ENCODE measurements around the gene N4BP2. TPM values are rescaled to one million over a fixed set of nuclear protein-coding genes. Genes with fewer than 3 reads are reported as not detected.

Gene N4BP2
- total RNA-seq, 1 experiment from 2014 or later: 8.8 TPM

DNA sequence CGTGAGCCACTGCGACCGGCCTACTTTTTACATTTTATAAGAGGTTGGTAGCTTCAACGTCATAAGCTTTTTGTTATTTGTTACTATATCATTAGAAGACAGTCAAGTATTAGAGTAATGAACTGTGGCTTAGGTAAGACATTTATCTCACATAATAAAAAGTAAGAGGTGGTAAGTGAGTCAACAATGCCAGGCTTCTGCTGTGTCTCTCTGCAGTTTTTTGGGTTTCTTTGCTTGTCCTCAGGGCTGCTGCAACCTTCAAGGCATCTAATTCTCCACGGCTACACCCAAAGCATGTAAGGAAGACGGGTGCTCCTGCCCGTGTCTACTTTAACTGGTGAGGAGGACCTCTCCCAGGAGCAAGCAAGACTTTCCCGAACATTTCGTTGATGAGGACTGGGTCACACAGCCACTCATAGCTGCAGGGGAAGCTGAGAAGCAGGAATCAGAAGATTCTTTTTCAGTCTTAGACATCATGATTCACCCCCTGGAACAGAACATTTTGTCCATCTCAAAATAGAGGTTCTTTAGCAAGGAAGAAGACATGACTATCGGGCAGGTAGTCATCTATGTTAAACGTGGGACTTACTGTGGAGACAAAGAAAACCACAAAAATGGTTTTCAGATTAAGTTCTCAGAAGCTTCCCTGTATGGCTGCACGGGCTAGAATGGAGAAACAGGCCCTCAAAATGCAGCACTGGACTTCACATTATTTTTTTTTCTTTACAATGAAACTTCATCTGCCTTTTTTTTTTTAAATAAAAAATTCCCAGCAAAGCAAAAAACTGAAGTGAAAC lies 127.2 kb downstream of the N4BP2 start:
- Mint-ChIP-seq H3K9me3 (ENCODE audit: unreplicated experiment) (no peaks in the 10 kb centered on the region), H3K27me3 (ENCODE audit: insufficient read depth, unreplicated experiment) (no peaks in the 10 kb centered on the region), H3K4me3 (ENCODE audit: unreplicated experiment) (peak overlapping the region; percentile 24), H3K36me3 (ENCODE audit: insufficient read depth, unreplicated experiment) (peaks cover 7% of the 10 kb centered on the region), H3K27ac (ENCODE audit: low read depth, unreplicated experiment) (peak overlapping the region; percentile 81), H3K4me1 (ENCODE audit: insufficient read depth, unreplicated experiment) (peaks cover 17% of the 10 kb centered on the region)
- intact Hi-C loops (cut with micrococcal nuclease): loop anchor here (5.0 kb wide), 1 partner anchor 73 kb away; no protein-coding TSS in a partner anchor
- TF ChIP-seq, protein P1, sequence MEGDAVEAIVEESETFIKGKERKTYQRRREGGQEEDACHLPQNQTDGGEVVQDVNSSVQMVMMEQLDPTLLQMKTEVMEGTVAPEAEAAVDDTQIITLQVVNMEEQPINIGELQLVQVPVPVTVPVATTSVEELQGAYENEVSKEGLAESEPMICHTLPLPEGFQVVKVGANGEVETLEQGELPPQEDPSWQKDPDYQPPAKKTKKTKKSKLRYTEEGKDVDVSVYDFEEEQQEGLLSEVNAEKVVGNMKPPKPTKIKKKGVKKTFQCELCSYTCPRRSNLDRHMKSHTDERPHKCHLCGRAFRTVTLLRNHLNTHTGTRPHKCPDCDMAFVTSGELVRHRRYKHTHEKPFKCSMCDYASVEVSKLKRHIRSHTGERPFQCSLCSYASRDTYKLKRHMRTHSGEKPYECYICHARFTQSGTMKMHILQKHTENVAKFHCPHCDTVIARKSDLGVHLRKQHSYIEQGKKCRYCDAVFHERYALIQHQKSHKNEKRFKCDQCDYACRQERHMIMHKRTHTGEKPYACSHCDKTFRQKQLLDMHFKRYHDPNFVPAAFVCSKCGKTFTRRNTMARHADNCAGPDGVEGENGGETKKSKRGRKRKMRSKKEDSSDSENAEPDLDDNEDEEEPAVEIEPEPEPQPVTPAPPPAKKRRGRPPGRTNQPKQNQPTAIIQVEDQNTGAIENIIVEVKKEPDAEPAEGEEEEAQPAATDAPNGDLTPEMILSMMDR (IDR thresholded peaks at IDR 0.05; ENCODE audit: unreplicated experiment): no peak
- POLR2A ChIA-PET: interaction anchor here (0.6 to 4.3 kb wide), 15 partner anchors 12 to 133 kb away, joined by 3 to 27 read pairs (median 3); partner anchors contain the start of gene N4BP2
- peak; percentile 81 for DNase-seq (ENCODE audit: unreplicated experiment)
- CTCF ChIA-PET: interaction anchor here (0.6 to 1.4 kb wide), 5 partner anchors 39 to 996 kb away, joined by 3 to 5 read pairs (median 4); no protein-coding TSS in a partner anchor
- no TSS peak for BruUV-seq (replicated peaks)

DNA sequence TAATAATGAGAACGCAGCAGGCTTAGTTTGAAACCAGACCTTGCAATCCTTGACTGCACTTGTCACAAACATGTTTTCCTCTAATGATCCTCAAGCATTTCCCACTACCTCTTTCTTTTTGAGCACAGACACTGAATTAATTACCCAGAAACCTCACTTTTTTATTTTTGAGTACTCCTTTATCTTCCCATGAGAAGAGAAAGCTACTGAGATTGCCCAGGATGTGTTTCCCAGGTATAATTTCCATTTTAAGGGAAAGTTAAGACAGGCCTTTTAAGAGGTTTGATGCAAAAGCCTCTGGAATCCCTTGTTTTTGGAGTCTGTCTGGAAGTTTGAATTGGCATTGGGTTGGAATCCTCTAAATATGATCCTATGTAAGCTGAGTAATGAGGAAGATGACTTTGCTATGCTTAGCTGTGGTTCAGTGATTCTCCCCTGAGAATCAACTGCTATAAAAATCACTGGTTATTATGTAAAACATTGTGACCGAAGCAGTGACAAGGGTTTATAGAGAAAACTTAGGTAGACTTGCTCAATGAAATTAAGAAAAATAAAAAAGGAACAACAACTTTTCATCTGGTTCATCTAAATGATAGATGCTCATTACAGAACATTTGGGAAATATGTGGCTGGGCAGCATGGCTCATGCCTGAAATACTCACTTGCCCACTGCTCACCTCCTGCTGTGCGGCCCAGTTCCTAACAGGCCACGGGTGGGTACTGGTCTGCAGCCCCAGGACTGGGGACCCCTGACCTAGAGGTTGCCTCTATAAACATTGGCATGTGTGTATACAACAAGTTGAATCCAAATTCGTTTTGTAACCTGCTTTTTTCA lies 129.4 kb downstream of the N4BP2 start:
- ChIA-PET POLR2A (interaction anchor here (0.7 to 4.3 kb wide), 7 partner anchors 11 to 951 kb away, joined by 3 to 27 read pairs (median 5); no protein-coding TSS in a partner anchor), CTCF (interaction anchor here (0.8 to 1.2 kb wide), 2 partner anchors 124 to 131 kb away, joined by 3 to 5 read pairs; no protein-coding TSS in a partner anchor)
- intact Hi-C loops (cut with micrococcal nuclease): no loop called here
- no peak overlapping the region for H3K4me3 Mint-ChIP-seq (ENCODE audit: unreplicated experiment)
- H3K4me1 Mint-ChIP-seq (ENCODE audit: insufficient read depth, unreplicated experiment): peaks cover 17% of the 10 kb centered on the region
- no TSS peak for BruUV-seq (replicated peaks)
- DNase-seq (ENCODE audit: unreplicated experiment): peak; percentile 20
- H3K27ac Mint-ChIP-seq (ENCODE audit: low read depth, unreplicated experiment): peak overlapping the region; percentile 70
- peaks cover 7% of the 10 kb centered on the region for H3K36me3 Mint-ChIP-seq (ENCODE audit: insufficient read depth, unreplicated experiment)
- no peaks in the 10 kb centered on the region for H3K9me3 Mint-ChIP-seq (ENCODE audit: unreplicated experiment)
- no peaks in the 10 kb centered on the region for H3K27me3 Mint-ChIP-seq (ENCODE audit: insufficient read depth, unreplicated experiment)
- TF ChIP-seq, protein P1 (IDR thresholded peaks at IDR 0.05; ENCODE audit: unreplicated experiment): no peak

DNA sequence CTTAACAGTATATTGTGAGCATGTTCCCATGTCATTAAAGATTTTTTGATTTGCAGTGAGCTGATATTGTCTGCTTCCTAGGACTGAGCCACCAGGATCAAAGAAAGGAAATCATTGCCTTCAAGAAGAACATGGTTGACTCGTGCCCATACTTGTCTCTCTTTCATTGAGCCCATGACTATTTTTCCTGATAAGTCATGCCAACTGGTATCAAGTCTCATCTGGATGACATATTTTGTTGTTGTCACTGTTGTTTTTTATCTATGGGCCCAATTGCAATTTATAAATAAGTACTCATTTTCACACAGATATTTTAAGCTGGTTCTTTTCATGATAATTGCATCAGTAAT lies 130.0 kb downstream of the N4BP2 start:
- no peak overlapping the region for H3K4me3 Mint-ChIP-seq (ENCODE audit: unreplicated experiment)
- H3K4me1 Mint-ChIP-seq (ENCODE audit: insufficient read depth, unreplicated experiment): peaks cover 17% of the 10 kb centered on the region
- CTCF ChIA-PET: interaction anchor here (0.6 kb wide), 1 partner anchor 17 kb away, joined by 3 read pairs; no protein-coding TSS in a partner anchor
- TF ChIP-seq, protein P1 (IDR thresholded peaks at IDR 0.05; ENCODE audit: unreplicated experiment): no peak
- intact Hi-C loops (cut with micrococcal nuclease): no loop called here
- H3K36me3 Mint-ChIP-seq (ENCODE audit: insufficient read depth, unreplicated experiment): peaks cover 7% of the 10 kb centered on the region
- POLR2A ChIA-PET: interaction anchor here (0.6 to 4.3 kb wide), 4 partner anchors 11 to 130 kb away, joined by 3 to 27 read pairs (median 8); no protein-coding TSS in a partner anchor
- BruUV-seq (replicated peaks): no TSS peak
- no peak for DNase-seq (ENCODE audit: unreplicated experiment)
- H3K27me3 Mint-ChIP-seq (ENCODE audit: insufficient read depth, unreplicated experiment): no peaks in the 10 kb centered on the region
- H3K27ac Mint-ChIP-seq (ENCODE audit: low read depth, unreplicated experiment): peak overlapping the region; percentile 70
- no peaks in the 10 kb centered on the region for H3K9me3 Mint-ChIP-seq (ENCODE audit: unreplicated experiment)

All from MCF 10A (cell line).